ENCODE measurements around the gene CDKL4.
A peak's percentile ranks its signal among the peaks of the same experiment; 100 is the strongest.
"Not testable (repeated sequence)": the region's sequence is repeated elsewhere in the genome, so short reads cannot be mapped to it uniquely, and the experiment has no call there.

CDKL4 gene

GRCh38 chr2:39243469-39244123 is at the start of gene CDKL4:
TSS of gene CDKL4 (minus strand) at chr2:39243970.
- peak; percentile 15 for DNase-seq

DNA sequence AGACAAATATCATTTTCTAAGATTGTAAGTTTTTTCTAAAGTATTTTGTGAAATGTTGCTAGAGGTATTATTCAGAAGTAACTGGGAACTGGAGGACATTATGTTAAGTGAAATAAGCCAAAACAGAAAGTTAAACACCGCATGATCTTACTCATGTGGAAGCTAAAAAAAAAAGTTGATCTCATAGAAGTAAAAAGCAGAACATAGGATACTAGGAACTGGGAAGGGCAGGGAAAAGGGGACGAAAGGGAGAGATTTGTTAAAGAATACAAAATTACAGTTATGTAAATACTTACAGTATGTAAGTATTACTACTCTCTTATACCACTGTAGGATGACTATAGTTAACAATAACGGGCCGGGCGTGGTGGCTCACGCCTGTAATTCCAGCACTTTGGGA is 46.7 kb upstream of the CDKL4 start:
- no peak for DNase-seq

- no peak for DNase-seq
These were observed 45.8 kb upstream of the CDKL4 start for GRCh38 chr2:39289609-39290008.

DNA sequence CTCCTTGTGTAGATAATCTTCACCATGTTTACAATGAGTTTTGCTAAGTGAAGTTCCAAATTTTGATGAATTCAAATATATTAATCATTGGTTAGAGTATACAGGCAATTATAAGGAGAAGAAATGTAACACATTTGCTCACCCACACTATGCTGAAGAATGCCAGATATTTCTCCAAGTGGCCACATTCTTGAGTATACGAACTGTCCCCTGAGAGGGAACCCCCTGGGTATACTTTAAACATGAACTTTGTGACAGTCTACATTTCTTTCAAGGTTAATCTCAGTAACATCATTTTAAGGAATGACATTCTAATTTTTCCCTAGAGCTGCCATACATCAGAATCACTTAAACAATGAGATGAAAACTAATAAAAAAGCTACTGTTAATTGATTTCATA is 39.8 kb upstream of the CDKL4 start:
- no peak for DNase-seq

DNA sequence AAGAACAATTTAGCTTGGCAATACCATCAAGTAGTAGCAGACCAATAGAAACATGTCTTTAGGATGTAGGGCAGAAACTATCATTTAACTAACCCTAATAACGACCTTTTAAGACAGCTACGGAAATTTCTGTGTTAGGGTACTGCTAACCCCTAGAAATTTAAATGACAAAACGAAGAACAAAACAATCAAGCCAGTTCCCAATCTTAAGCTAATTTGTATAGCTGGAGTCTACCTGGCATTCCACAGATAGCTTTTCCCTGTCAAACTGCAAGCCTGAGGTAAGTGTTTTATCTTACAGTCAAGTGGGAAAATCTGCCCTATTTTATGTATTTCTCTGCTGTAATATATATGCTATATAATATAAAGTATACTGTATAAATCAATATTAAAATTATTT is 37.6 kb upstream of the CDKL4 start:
- DNase-seq, result no peak

DNA sequence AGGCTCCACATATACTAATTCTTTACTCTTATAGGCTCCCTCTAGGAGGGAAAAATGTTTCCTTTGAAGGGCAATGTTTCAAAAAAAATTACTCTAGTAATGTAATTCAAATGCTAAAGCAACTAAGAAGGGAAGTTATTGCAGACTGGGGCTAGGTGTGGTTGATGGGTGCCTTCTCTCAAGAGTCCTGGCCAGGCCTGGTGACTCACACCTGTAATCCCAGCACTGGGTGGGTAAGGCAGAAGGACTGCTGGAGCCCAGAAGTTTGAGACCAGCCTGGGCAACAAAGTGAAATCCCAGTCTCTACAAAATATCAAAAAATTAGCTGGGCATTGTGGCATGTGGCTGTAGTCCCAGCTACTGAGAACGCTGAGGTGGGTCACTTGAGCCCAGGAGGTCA is 31.2 kb upstream of the CDKL4 start:
- no peak for DNase-seq

- DNase-seq, result no peak
These were observed 26.2 kb upstream of the CDKL4 start for GRCh38 chr2:39269941-39270340.

DNA sequence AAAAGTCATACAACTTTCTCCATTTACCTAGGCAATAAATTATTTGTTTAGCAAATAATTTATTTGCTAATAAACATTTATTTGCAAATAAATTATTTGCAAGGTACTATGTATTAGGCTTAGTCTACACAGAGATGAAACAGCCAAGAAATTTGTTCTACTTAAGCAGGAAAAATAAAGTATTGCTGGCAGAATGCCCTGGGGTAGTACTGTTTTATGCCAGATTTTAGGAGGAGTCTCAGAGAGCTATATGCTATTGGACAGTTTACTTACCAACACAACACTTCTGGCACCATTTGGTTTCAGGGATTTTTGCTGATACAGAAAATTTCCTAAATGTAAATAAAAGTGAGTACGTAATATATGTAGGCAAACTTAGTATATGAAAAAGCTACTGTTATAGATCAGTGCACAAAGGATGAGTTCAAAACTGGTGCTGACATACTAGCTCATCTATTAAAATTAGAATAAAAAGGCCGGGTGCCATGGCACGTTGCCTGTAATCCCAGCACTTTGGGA is 23.2 kb upstream of the CDKL4 start:
- no peak for DNase-seq

GRCh38 chr2:39266139-39266805 is 22.5 kb upstream of the CDKL4 start:
- no peak for DNase-seq

- peak; percentile 14 for DNase-seq
These were observed 21.5 kb upstream of the CDKL4 start for GRCh38 chr2:39265315-39265714.

DNA sequence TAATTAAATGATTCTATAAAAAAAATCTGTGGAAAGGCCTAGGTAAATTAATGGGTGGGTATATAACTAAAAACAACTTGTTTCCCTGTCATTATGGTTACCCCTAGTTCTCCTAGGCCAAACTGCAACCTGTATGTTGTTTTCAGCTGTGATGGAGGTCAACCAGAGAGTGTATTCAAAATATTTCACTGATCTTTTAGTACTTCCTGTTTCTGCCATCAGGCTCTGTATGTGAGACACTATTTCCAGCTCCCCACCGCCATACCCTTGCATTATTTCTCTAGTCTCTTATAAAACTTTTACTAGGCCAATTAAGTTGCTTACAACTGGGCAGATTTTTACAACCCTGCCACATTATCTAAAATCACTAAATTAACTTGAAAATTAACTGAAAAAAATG is 21.0 kb upstream of the CDKL4 start:
- DNase-seq, result no peak

DNA sequence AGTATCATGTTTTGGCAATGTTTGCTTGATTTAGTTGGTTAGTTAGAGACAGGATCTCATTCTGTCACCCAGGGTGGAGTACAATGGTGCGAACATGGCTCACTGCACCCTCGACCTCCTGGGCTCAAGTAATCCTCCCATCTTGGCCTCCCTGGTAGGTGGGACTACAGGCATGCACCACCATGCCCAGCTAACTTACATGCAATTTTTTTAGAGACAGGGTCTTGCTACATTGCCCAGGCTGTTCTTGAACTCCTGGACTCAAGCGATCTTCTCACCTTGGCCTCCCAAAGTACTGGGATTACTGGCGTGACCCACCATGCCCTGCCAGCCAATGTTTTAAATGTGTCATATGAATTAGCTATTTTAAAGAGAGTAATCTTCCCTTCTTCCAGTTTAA is 16.3 kb upstream of the CDKL4 start:
- DNase-seq, result no peak

DNA sequence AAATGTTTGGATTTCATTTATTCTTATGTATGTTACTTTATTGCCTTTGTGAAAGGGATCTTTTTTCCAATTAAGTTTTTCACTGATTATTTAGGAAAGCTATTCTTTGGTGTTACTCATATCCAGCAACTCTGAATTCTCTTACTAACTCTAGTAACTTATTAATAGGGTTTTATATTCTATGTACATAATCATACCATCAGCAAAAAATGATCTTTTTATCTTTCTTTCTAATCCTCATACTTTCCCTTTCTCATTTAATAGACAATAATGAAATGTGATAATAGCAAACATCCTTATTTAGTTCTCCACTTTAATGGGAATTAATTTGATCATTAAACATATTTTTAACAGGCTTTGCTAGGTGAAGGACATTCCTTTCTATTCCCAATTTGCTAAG is 12.3 kb upstream of the CDKL4 start:
- DNase-seq, result no peak

- DNase-seq, result no peak
These were observed 9.2 kb upstream of the CDKL4 start for GRCh38 chr2:39252888-39253518.

GRCh38 chr2:39247512-39248043 is 3.8 kb upstream of the CDKL4 start:
- no peak for DNase-seq

DNA sequence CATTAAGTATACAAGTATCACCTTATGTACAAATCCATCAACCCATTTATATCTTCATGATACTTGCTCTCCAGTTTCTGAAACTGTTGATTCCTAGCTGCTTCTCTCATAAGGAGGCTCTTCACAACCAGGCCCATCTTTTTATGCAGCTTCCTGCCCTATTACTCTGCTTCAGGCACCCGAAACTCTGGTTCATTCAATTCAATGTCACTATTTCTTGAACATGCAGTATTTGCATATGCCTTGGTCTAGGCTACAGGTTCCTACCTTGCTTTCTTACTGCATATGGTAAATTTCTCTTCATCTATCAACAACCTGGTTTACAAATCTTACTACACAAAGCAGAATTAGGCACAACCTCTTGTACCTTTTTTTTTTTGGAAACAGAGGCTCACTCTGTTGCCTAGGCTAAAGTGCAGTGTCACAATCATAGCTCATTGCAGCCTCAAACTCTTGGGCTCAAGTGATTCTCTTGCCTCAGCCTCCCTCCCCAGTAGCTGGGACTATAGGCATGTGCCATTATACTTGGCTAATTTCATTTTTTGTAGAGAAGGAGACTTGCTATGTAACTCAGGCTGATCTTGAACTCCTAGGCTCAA is 2.7 kb upstream of the CDKL4 start:
- no peak for DNase-seq

GRCh38 chr2:39244963-39245625 is 1.3 kb upstream of the CDKL4 start:
- not testable (repeated sequence) for DNase-seq

DNA sequence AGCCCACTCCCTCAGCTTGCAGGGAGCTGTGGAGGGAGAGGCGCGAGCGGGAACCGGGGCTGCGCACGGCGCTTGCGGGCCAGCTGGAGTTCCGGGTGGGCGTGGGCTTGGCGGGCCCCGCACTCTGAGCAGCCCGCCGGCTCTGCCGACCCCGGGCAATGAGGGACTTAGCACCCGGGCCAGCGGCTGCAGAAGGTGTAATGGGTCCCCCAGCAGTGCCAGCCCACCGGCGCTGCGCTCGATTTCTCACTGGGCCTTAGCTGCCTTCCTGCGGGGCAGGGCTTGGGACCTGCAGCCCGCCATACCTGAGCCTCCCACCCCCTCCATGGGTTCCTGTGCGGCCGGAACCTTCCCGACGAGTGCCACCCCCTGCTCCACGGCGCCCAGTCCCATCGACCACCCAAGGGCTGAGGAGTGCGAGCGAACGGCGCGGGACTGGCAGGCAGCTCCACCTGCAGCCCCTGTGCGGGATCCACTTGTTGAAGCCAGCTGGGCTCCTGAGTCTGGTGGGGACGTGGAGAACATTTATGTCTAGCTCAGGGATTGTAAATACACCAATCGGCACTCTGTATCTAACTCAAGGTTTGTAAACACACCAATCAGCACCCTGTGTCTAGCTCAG is 582 bp upstream of the CDKL4 start:
- not testable (repeated sequence) for DNase-seq

GRCh38 chr2:39241588-39241987 is 2.2 kb downstream of the CDKL4 start:
- DNase-seq, result no peak

- DNase-seq, result no peak
These were observed 3.0 kb downstream of the CDKL4 start for GRCh38 chr2:39240758-39241157.

GRCh38 chr2:39234754-39235153 is 9.0 kb downstream of the CDKL4 start:
- DNase-seq, result no peak

- DNase-seq, result no peak
These were observed 11.6 kb downstream of the CDKL4 start for GRCh38 chr2:39232141-39232540.

Data from NCI-H2029 (cell line).